Measurements from ENCODE around the gene WNT10A. TPM values are rescaled to one million over a fixed set of nuclear protein-coding genes. Genes with fewer than 3 reads are reported as not detected.

The WNT10A gene
- total and polyA plus RNA-seq, 9 donors, result 0.04 to 12.4 (median 0.27) TPM; not detected in 4

DNA sequence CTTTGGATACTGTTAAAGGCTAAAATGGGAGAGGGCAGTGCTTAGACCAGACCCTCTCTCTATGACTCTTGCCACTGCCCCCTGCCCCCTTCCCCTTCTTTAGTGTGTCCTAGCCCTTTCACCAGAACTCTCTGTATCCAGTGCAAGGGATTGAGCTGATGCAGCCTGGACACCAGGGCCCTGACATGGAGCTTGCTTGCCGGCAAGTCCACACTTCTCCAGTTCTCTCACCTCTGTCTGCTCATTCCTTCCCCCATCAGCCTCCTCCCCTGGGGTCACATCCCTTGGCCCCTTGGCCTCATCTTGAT is 22.6 kb upstream of the WNT10A start:
- Histone ChIP-seq H3K4me1 (ENCODE audit: insufficient read depth) (peaks cover 5% of the 10 kb centered on the region), H3K9me3 (no peaks in the 10 kb centered on the region), H3K4me3 (no peak overlapping the region), H3K36me3 (no peaks in the 10 kb centered on the region), H3K27ac (no peak overlapping the region), H3K27me3 (no peaks in the 10 kb centered on the region)
- peak in 2 of 5 donors; percentile 13 to 17 for DNase-seq
- intact Hi-C loops (cut with DNase I), result loop anchor here in 1 of 4 donors (10.0 kb wide), 1 partner anchor 143 kb away; the partner anchor contains the start of gene TTLL4
- TF ChIP-seq POLR2A (IDR thresholded peaks at IDR 0.05) (no peak), EP300 (IDR thresholded peaks at IDR 0.05) (no peak)
- TF ChIP-seq, protein P1, sequence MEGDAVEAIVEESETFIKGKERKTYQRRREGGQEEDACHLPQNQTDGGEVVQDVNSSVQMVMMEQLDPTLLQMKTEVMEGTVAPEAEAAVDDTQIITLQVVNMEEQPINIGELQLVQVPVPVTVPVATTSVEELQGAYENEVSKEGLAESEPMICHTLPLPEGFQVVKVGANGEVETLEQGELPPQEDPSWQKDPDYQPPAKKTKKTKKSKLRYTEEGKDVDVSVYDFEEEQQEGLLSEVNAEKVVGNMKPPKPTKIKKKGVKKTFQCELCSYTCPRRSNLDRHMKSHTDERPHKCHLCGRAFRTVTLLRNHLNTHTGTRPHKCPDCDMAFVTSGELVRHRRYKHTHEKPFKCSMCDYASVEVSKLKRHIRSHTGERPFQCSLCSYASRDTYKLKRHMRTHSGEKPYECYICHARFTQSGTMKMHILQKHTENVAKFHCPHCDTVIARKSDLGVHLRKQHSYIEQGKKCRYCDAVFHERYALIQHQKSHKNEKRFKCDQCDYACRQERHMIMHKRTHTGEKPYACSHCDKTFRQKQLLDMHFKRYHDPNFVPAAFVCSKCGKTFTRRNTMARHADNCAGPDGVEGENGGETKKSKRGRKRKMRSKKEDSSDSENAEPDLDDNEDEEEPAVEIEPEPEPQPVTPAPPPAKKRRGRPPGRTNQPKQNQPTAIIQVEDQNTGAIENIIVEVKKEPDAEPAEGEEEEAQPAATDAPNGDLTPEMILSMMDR (IDR thresholded peaks at IDR 0.05), result no peak
- 42 to 63% (median 51%) methylated on average over 1 of the region's 1 CpG for WGBS, 3 donors

DNA sequence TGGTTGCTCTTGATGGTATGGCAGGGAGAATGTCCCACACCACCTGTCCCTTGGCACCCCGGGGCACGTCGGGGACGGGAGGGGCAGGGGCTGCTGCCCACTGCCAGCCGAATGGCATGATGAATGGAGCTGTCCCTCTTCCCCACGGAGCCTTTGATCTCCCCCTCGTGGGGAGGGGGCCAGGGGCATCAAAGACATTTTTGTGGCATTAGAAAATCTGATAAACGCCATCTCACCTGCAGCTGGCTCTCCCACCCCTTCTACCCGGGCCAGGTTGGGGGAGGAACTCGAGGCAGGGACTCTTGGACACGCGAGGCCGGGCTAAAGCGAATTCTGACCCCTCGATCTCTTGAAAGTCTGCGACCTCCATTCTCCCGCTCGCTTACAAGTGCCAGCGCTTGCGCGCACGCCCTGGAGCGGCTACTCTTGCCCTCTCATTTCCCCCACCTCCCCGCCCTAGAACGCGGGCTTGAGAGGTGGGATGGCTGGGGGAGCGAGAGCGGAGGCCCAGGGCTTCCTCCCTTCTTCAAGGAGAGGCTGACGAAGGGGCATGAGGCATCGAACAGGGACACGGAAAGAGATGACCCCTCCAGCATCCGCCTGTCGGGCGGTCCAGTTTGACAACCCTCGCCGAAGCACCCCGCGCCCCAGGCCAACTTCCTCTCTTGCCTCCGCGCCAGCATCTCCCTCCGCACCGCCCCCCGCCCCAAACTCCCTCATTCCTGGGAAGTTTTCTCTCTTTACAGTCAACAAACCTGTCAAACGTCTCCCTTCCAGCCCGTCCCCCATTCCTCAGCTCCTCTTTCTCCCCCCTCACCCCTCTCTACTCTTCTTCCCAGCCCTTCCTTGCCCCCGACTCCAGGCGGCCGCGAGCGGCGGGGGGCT is 21.7 kb upstream of the WNT10A start:
- DNase-seq, result peak in 1 of 5 donors; percentile 25
- intact Hi-C loops (cut with DNase I), result loop anchor here in 1 of 4 donors (10.0 kb wide), 1 partner anchor 144 kb away; the partner anchor contains the start of gene TTLL4

DNA sequence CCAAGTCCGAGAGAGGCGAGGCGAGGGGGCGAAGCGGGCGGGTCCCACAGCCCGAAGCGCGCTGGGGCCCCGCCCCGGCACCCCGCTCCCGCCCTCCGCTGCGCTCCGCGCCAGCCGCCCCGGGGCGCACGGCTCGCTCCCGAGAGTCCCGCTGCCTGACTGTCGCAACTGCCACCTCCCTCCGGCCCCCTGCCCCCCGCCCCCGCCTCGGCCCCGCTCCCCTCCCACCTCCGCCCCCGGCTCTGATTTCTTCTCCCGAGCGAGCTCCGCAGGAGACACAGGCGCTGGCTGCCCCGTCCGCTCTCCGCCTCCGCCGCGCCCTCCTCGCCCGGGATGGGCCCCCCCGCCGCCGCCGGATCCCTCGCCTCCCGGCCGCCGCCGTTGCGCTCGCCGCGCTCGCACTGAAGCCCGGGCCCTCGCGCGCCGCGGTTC is 21.1 kb upstream of the WNT10A start, which contains the start of gene WNT6:
WNT6 (plus strand) TSS at position 250 of the 432 bp plus-strand sequence. CDS start 233 bp downstream, outside the sequence.
- Histone ChIP-seq H3K27ac (peak within 1 kb of the TSS in 1 of 2 donors; percentile 13), H3K9me3 (no peaks in the 10 kb centered on the region), H3K27me3 (no peaks in the 10 kb centered on the region), H3K4me3 (peak within 1 kb of the TSS; percentile 25), H3K4me1 (ENCODE audit: insufficient read depth) (peaks cover 5% of the 10 kb centered on the region), H3K36me3 (no peaks in the 10 kb centered on the region)
- intact Hi-C loops (cut with DNase I), result loop anchor here in 1 of 4 donors (10.0 kb wide), 1 partner anchor 145 kb away; the partner anchor contains the start of gene TTLL4
- WGBS, 3 donors, result 1 to 3% (median 1%) methylated on average over 12 to 64 of the region's 64 CpGs
- TF ChIP-seq EP300 (IDR thresholded peaks at IDR 0.05) (no peak), POLR2A (IDR thresholded peaks at IDR 0.05) (no peak)
- TF ChIP-seq, protein P1 (IDR thresholded peaks at IDR 0.05), result no peak
- DNase-seq, result no peak

More for the DNA sequence above, 21.7 kb upstream of the WNT10A start:
- Histone ChIP-seq H3K36me3 (no peaks in the 10 kb centered on the region), H3K9me3 (no peaks in the 10 kb centered on the region), H3K4me1 (ENCODE audit: insufficient read depth) (peaks cover 5% of the 10 kb centered on the region), H3K4me3 (no peak overlapping the region), H3K27ac (no peak overlapping the region), H3K27me3 (no peaks in the 10 kb centered on the region)
- TF ChIP-seq EP300 (IDR thresholded peaks at IDR 0.05) (no peak), POLR2A (IDR thresholded peaks at IDR 0.05) (no peak)
- TF ChIP-seq, protein P1 (IDR thresholded peaks at IDR 0.05), result no peak
- WGBS, 3 donors, result 15 to 19% (median 18%) methylated on average over 49 to 51 of the region's 51 CpGs

DNA sequence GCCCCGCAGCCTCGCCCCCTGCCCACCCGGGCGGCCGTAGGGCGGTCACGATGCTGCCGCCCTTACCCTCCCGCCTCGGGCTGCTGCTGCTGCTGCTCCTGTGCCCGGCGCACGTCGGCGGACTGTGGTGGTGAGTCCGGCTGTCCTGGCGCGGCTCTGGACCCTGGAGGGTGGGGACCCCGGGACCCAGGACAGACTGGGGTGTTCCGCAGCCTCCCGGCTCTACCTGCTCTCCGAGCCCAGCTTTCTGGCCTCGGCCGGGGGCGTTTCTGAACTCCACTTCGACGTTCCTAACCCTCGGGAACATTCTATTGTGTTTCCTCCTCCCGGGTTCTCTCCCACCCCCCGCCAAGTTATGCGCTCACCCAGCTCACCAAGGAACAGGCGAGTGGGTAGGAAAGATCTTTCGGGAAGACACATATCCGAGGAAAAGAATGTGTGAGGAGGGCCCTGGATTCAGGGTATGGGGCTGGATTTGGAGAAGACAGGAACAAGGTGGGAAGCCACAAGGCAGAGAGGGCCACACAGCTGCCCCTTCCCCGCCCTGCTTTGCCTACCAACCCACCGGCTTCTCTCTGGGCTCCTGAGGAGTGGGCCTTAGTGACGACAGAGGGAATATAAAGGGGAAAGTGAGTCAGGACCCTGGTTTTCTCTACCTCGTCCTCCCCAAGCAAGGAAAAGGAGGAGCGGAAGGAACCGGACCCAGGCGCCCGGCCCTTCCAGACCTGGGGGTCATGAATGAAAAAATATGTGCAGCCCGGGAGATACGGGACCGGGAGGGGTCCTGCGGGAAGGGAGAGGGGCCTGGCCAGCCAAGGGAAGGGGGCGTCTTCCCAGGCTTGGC is 20.4 kb upstream of the WNT10A start:
- H3K36me3 ChIP-seq, result no peaks in the 10 kb centered on the region
- H3K27me3 ChIP-seq, result no peaks in the 10 kb centered on the region
- peak overlapping the region; percentile 25 for H3K4me3 ChIP-seq
- no peaks in the 10 kb centered on the region for H3K9me3 ChIP-seq
- H3K27ac ChIP-seq, result peak overlapping the region in 1 of 2 donors; percentile 13
- H3K4me1 ChIP-seq (ENCODE audit: insufficient read depth), result peaks cover 5% of the 10 kb centered on the region
- WGBS, 3 donors, result 2% methylated on average over 30 to 47 of the region's 47 CpGs
- TF ChIP-seq, protein P1 (IDR thresholded peaks at IDR 0.05), result no peak
- TF ChIP-seq EP300 (IDR thresholded peaks at IDR 0.05), result no peak
- no peak for TF ChIP-seq POLR2A (IDR thresholded peaks at IDR 0.05)
- DNase-seq, result peak in 2 of 5 donors; percentile 36 to 48
- intact Hi-C loops (cut with DNase I), result loop anchor here in 1 of 4 donors (10.0 kb wide), 1 partner anchor 145 kb away; the partner anchor contains the start of gene TTLL4

Data from ovary (tissue), 9 donors.